Epithelial cell of proximal tubule (primary cell): Measurements from ENCODE around the gene PLB1. TPM values are rescaled to one million over a fixed set of nuclear protein-coding genes. Genes with fewer than 3 reads are reported as not detected.

Experiments
- DNase-seq: peaks from one replicate; pipeline ENCODE4 v3.0.0-alpha.2; 2011; ENCODE audit warnings: low read depth
- H3K4me3 ChIP-seq: 2 replicates; pipeline ENCODE4 v1.5.1; 2011; ENCODE audit warnings: low read depth, mild to moderate bottlenecking, low read length
- total RNA-seq: library from RNA; depleted of rRNA; stranded (reverse); fragments of >200 nt; gene quantifications from 2 replicates; pipeline ENCODE4 v1.2.3, GENCODE V29; 2015
- TF ChIP-seq, protein P1 (sequence below): conservative IDR thresholded peaks from 2 replicates; pipeline ENCODE4 v1.5.1; 2012; ENCODE audit warnings: low read depth, mild to moderate bottlenecking, low read length

Gene PLB1
- total RNA-seq, 1 donor from 2014 or later: 2.1 TPM

DNA sequence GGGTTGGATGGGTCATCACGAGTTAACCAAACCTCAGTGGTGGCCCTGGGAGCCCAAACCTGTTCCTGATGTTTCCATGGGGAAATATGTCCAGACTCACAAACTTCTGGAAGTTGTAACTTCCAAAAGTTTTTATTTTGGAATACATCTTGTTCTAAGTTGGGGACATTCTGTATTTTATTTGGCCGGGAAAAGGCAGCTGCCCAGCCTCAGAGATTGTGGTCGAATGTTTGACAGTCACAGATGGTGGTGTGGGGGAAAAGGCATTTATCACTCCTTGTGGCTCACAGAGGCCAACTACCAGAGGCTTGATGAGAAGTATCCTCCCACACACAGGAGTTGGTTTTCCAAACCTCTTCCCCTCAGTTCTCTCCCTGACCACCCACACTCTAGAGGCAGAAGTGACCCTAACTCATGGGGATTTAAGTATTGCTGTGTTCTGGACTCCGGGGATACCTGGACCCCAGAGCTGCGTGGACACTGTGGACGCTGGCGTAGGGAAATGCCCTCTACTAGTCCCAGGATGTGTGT is 131.1 kb downstream of the PLB1 start:
- no peak overlapping the region for H3K4me3 ChIP-seq
- TF ChIP-seq, protein P1, sequence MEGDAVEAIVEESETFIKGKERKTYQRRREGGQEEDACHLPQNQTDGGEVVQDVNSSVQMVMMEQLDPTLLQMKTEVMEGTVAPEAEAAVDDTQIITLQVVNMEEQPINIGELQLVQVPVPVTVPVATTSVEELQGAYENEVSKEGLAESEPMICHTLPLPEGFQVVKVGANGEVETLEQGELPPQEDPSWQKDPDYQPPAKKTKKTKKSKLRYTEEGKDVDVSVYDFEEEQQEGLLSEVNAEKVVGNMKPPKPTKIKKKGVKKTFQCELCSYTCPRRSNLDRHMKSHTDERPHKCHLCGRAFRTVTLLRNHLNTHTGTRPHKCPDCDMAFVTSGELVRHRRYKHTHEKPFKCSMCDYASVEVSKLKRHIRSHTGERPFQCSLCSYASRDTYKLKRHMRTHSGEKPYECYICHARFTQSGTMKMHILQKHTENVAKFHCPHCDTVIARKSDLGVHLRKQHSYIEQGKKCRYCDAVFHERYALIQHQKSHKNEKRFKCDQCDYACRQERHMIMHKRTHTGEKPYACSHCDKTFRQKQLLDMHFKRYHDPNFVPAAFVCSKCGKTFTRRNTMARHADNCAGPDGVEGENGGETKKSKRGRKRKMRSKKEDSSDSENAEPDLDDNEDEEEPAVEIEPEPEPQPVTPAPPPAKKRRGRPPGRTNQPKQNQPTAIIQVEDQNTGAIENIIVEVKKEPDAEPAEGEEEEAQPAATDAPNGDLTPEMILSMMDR: no peak
- no peak for DNase-seq

DNA sequence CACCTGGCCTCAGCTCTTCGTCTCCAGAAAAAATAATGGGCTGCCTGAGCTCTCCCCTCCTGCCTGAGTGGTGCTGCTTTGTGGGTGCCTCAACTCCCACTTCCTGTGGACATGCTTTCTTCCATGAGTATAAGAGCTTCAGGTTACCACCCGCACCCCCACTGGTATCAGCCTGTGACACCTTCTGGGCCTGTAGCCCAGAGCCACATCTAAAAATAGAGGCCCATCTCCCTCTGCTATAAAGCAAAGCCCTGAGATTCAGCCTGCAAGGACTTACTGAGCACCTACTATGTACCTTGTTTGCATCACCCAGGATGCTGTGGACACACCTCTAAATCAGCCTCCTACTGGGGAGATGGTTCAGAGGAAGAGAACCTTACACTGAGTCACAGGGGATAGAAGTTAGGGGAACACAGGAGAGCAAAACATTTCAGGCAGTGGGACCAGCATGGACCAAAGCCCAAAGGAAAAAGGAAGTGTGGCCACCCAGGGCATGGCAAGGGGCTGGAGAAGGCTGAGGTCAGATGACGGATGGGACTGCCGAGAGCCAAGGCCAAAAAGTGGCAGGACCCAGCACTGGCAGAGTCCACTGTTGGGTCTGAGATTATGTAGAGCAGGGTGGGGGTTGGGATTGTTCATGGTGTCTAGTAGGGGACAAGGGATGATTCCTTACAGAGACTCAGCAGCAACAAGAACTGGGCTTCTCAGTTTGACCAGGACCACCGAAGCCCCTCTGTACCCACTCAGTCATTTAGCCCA is 132.0 kb downstream of the PLB1 start:
- H3K4me3 ChIP-seq: no peak overlapping the region
- TF ChIP-seq, protein P1: no peak
- DNase-seq: no peak

DNA sequence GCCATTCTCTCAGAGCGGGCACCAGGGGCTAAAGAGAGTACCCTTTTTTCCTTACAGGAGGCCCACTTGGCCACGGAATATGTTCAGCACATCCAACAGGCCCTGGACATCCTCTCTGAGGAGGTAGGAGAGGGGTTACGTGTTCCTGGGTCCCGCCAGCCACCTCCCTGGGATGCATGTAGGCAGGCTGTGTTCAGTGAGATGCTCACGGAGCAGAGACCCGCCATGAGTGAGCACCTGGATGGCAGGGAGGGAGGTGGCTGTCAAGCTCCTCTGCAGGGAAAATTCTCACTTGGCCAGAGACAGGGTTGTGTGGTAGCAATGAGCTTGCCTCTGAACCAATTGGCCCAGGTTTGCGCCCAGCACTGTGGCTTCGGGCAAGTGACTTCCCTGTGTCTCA is 132.6 kb downstream of the PLB1 start:
- no peak overlapping the region for H3K4me3 ChIP-seq
- no peak for DNase-seq
- TF ChIP-seq, protein P1: no peak

DNA sequence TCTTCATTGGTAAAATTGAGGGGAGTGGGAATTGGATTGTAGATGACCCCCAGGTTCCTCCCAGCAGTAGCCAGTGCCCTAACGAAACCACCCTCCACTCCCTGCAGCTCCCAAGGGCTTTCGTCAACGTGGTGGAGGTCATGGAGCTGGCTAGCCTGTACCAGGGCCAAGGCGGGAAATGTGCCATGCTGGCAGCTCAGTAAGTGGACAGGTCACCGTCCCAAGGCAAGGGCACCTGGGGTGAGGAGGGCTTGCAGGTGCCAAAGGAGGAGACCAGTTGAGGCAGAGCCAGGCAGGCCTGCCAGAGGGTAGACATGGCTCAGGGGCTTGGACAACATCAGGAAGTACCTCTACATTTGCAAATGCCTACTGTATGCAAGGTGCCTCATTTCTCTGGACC is 133.1 kb downstream of the PLB1 start:
- H3K4me3 ChIP-seq: no peak overlapping the region
- TF ChIP-seq, protein P1: no peak
- DNase-seq: no peak

DNA sequence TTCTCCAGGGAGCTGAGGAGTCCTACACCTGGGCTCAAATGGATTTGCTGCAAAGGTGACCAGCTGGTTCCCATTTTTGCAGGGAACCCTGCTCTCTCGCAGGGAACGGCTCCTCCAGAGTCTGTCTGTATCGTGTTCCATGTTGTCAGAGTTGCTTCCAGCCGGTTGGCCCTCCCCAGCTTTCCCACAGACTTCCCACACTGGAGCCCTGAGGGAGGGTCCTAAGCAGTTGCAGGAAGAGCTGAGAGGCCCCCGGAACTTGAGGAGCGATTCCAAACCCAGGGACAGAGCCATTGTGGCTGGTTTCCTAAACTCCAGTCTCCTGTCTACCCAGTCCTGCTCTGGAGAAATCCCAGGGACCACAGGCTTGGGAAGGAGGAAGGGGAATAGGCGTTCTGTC is 134.1 kb downstream of the PLB1 start:
- TF ChIP-seq, protein P1: no peak
- no peak overlapping the region for H3K4me3 ChIP-seq
- no peak for DNase-seq

DNA sequence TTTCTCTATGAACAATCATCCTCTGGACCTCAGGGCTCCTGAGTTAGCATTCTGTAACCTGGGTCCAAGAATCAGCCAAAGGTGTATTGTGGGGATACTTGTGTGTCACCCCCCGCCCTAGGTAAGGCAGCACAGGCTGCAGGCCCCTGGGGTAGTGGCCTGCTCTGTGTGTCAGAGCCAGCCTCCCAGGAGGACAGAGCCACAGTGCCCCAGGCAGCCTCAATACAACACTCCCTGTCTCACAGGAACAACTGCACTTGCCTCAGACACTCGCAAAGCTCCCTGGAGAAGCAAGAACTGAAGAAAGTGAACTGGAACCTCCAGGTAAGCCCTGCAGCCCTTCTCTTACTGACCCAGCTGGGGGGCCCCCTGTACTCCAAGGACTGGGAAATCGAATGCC is 134.5 kb downstream of the PLB1 start:
- TF ChIP-seq, protein P1: no peak
- H3K4me3 ChIP-seq: no peak overlapping the region
- DNase-seq: no peak

DNA sequence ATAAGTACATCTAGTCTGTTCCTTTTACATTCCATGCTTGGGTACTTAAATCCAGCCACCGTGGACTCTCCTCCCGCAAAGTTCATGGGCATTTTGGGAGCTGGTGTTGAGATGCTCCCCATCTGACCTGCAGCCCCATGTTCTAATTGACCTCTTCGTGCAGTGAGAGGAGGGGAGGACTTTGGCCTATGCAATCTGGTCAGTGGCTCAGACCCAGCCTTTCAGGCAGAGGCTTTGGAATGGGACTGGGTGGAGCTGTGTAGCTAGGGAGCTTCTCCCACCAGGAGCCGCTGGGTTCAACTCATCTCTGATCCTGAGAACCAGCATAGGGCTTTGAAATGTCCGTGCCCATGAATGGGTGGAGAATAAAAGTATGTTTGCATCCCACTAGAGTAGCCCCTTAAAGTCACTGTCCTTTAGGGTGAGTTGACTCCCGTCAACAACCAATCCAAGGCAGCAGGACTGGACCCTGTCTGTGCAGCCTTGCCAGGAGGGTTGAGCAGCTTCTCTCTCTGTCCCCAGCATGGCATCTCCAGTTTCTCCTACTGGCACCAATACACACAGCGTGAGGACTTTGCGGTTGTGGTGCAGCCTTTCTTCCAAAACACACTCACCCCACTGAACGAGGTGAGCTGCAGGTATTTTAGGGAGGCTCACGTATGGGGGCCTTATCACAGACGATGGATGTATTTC is 135.8 kb downstream of the PLB1 start:
- H3K4me3 ChIP-seq: no peak overlapping the region
- DNase-seq: no peak
- TF ChIP-seq, protein P1: no peak
